Upper lobe of left lung (tissue), 6 donors: ENCODE data around the gene SNRPE. TPM values are rescaled to one million over a fixed set of nuclear protein-coding genes. Genes with fewer than 3 reads are reported as not detected.

Experiments
- ATAC-seq, 2 donors: fragments of 200-7000 bp; cut with Tn5 transposase; one replicate each; pipeline ENCODE4 v1.9.1; 2022; ENCODE audit warnings: mild to moderate bottlenecking in 2 of 2, moderate library complexity in 2 of 2; ENCODE audit not compliant: low FRiP score in 2 of 2
- DNase-seq, 2 donors: peaks; one replicate each; pipeline ENCODE4 v3.0.0-alpha.2; 2019 to 2020
- H3K27ac ChIP-seq, 4 donors: fragments of 200-600 bp; sonication (generic); one replicate each; pipeline ENCODE4 v1.5.1; 2016 to 2019
- H3K27me3 ChIP-seq, 4 donors: fragments of 200-600 bp; sonication (generic); one replicate each; pipeline ENCODE4 v1.5.1; 2017 to 2019
- H3K36me3 ChIP-seq, 4 donors: fragments of 200-600 bp; sonication (generic); one replicate each; pipeline ENCODE4 v1.5.1; 2016 to 2019
- H3K4me1 ChIP-seq, 4 donors: fragments of 200-600 bp; sonication (generic); one replicate each; pipeline ENCODE4 v1.5.1; 2018 to 2019
- H3K4me3 ChIP-seq, 4 donors: fragments of 200-600 bp; sonication (generic); one replicate each; pipeline ENCODE4 v1.5.1; 2017 to 2019; ENCODE audit warnings: mild to moderate bottlenecking in 2 of 4, moderate library complexity in 1 of 4
- H3K9me3 ChIP-seq, 4 donors: fragments of 200-600 bp; sonication (generic); one replicate each; pipeline ENCODE4 v1.5.1; 2018 to 2019
- EP300 ChIP-seq, 4 donors: sonication (generic); formaldehyde crosslinking; IDR thresholded peaks; one replicate each; pipeline ENCODE4 v1.5.1; 2017; ENCODE audit warnings: antibody characterized with exemption in 4 of 4, control low read depth in 2 of 4
- POLR2A ChIP-seq, 4 donors: fragments of 450-650 bp; IDR thresholded peaks; one replicate each; pipeline ENCODE4 v1.5.1; 2016 to 2017; ENCODE audit warnings: antibody characterized with exemption in 4 of 4, mild to moderate bottlenecking in 2 of 4
- POLR2AphosphoS5 ChIP-seq, 2 donors: sonication (generic); formaldehyde crosslinking; IDR thresholded peaks; one replicate each; pipeline ENCODE4 v1.5.1; 2017; ENCODE audit warnings: antibody characterized with exemption in 2 of 2
- WGBS, 2 donors: methylation state at CpG; one replicate each; pipeline ENCODE4 v1.1.5; 2017 to 2018; 5-methylcytosine and 5-hydroxymethylcytosine counted together
- total RNA-seq, 6 donors: library from RNA; depleted of rRNA in 4 of 6; stranded (reverse); fragments of >200 nt in 4 of 6; gene quantifications; one replicate each; pipeline versions ENCODE4 v1.1.0 to v1.2.1, GENCODE V29; 2016 to 2021
- TF ChIP-seq, protein P1 (sequence below), 6 experiments: fragments of 450-650 bp in 4 of 6; fragments of 200-600 bp in 2 of 6; sonication (generic) in 2 of 6; IDR thresholded peaks; one replicate each; pipeline ENCODE4 v1.5.1; 2016 to 2019; ENCODE audit warnings: antibody characterized with exemption in 6 of 6
- donor health status: DM: no; HTN: no; CAD: no; lungs with moderate emphysema.
- donor health status: DM: no; HTN: yes; CAD: no; lungs with severe emphysema.

The SNRPE gene
- total RNA-seq, 6 donors from 2014 or later: 7.3 to 72.7 (median 34.0) TPM

GRCh38 chr1:203858055-203858454 is 3.3 kb upstream of the SNRPE start:
- Histone ChIP-seq H3K9me3 (no peaks in the 10 kb centered on the region), H3K27me3 (no peaks in the 10 kb centered on the region), H3K36me3 (peaks cover 0 to 34% (median 6%) of the 10 kb centered on the region in 4 donors), H3K4me3 (no peak overlapping the region), H3K27ac (no peak overlapping the region), H3K4me1 (peaks cover 9 to 21% (median 16%) of the 10 kb centered on the region in 4 donors)
- DNase-seq: no peak
- WGBS, 2 donors: 56 to 62% methylated on average over 2 of the region's 2 CpGs
- TF ChIP-seq, protein P1, sequence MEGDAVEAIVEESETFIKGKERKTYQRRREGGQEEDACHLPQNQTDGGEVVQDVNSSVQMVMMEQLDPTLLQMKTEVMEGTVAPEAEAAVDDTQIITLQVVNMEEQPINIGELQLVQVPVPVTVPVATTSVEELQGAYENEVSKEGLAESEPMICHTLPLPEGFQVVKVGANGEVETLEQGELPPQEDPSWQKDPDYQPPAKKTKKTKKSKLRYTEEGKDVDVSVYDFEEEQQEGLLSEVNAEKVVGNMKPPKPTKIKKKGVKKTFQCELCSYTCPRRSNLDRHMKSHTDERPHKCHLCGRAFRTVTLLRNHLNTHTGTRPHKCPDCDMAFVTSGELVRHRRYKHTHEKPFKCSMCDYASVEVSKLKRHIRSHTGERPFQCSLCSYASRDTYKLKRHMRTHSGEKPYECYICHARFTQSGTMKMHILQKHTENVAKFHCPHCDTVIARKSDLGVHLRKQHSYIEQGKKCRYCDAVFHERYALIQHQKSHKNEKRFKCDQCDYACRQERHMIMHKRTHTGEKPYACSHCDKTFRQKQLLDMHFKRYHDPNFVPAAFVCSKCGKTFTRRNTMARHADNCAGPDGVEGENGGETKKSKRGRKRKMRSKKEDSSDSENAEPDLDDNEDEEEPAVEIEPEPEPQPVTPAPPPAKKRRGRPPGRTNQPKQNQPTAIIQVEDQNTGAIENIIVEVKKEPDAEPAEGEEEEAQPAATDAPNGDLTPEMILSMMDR (IDR thresholded peaks at IDR 0.05): no peak
- TF ChIP-seq POLR2AphosphoS5 (IDR thresholded peaks at IDR 0.05) (no peak), POLR2A (IDR thresholded peaks at IDR 0.05) (no peak), EP300 (IDR thresholded peaks at IDR 0.05) (no peak)
- ATAC-seq: no peak

GRCh38 chr1:203858975-203859374 is 2.4 kb upstream of the SNRPE start:
- no peak for TF ChIP-seq EP300 (IDR thresholded peaks at IDR 0.05)
- TF ChIP-seq, protein P1 (IDR thresholded peaks at IDR 0.05): no peak
- TF ChIP-seq POLR2AphosphoS5 (IDR thresholded peaks at IDR 0.05): no peak
- no peak for TF ChIP-seq POLR2A (IDR thresholded peaks at IDR 0.05)
- no peak for ATAC-seq

GRCh38 chr1:203860396-203861025 is 888 bp upstream of the SNRPE start:
- Histone ChIP-seq H3K36me3 (peaks cover 10 to 34% (median 16%) of the 10 kb centered on the region in 4 donors), H3K9me3 (no peaks in the 10 kb centered on the region), H3K27me3 (no peaks in the 10 kb centered on the region), H3K4me3 (peak overlapping the region in 3 of 4 donors; percentile 76 to 99 (median 76)), H3K4me1 (peaks cover 9 to 21% (median 16%) of the 10 kb centered on the region in 4 donors), H3K27ac (peak overlapping the region in 2 of 4 donors; percentile 69 to 76)
- ATAC-seq (peak in 1 of 2 donors; percentile 13), DNase-seq (peak in 1 of 2 donors; percentile 21)
- WGBS, 2 donors: 47 to 48% methylated on average over 15 of the region's 15 CpGs
- TF ChIP-seq EP300 (IDR thresholded peaks at IDR 0.05): no peak
- TF ChIP-seq, protein P1 (IDR thresholded peaks at IDR 0.05): no peak
- no peak for TF ChIP-seq POLR2A (IDR thresholded peaks at IDR 0.05)
- TF ChIP-seq POLR2AphosphoS5 (IDR thresholded peaks at IDR 0.05): no peak

More at GRCh38 chr1:203858975-203859374, 2.4 kb upstream of the SNRPE start:
- peaks cover 9 to 21% (median 16%) of the 10 kb centered on the region in 4 donors for H3K4me1 ChIP-seq
- no peak overlapping the region for H3K27ac ChIP-seq
- no peak for DNase-seq
- 73 to 77% methylated on average over 4 of the region's 4 CpGs for WGBS, 2 donors
- peaks cover under 1 to 34% (median 7%) of the 10 kb centered on the region in 4 donors for H3K36me3 ChIP-seq
- no peak overlapping the region for H3K4me3 ChIP-seq
- H3K9me3 ChIP-seq: no peaks in the 10 kb centered on the region
- no peaks in the 10 kb centered on the region for H3K27me3 ChIP-seq

- Histone ChIP-seq H3K27ac (no peak overlapping the region), H3K27me3 (no peaks in the 10 kb centered on the region), H3K4me3 (no peak overlapping the region), H3K4me1 (peaks cover 0 to 11% (median 5%) of the 10 kb centered on the region in 4 donors), H3K9me3 (no peaks in the 10 kb centered on the region), H3K36me3 (peaks cover 19 to 90% (median 44%) of the 10 kb centered on the region in 4 donors)
- WGBS, 2 donors: 61 to 67% methylated on average over 5 of the region's 5 CpGs
- TF ChIP-seq POLR2AphosphoS5 (IDR thresholded peaks at IDR 0.05): no peak
- TF ChIP-seq EP300 (IDR thresholded peaks at IDR 0.05): no peak
- TF ChIP-seq, protein P1 (IDR thresholded peaks at IDR 0.05): no peak
- TF ChIP-seq POLR2A (IDR thresholded peaks at IDR 0.05): no peak
- ATAC-seq (no peak), DNase-seq (no peak)
Measured at GRCh38 chr1:203867802-203868201, 6.4 kb downstream of the SNRPE start.
